ENCODE results near the gene SNX33. TPM values are rescaled to one million over a fixed set of nuclear protein-coding genes. Genes with fewer than 3 reads are reported as not detected.

SNX33 gene
- total and polyA plus RNA-seq, 2 of the 13 experiments (the other 11 are each of a cell fraction or from before 2014, with no cell fraction given), result 11.0 to 11.6 TPM

GRCh38 chr15:75639709-75640482, 7.8 kb upstream of the SNX33 start, which contains the start of gene IMP3 (continued):
- TF ChIP-seq REL (CRISPR knock-in tag; conservative IDR thresholded peaks at IDR 0.05) (peak; percentile 66; the same call in 1 of the 2 replicates), MTF1 (CRISPR knock-in tag; IDR thresholded peaks at IDR 0.05) (0 out of 2 replicates have a peak, but pooled peaks have one; percentile 20), CBFB (CRISPR knock-in tag; IDR thresholded peaks at IDR 0.05) (peak; percentile 66; the same call in 1 of the 2 replicates), MLLT10 (CRISPR knock-in tag; IDR thresholded peaks at IDR 0.05) (no peak; the same call in 1 of the 2 replicates), KDM1A (CRISPR knock-in tag; IDR thresholded peaks at IDR 0.05) (no peak), ZNF768 (CRISPR knock-in tag; IDR thresholded peaks at IDR 0.05) (peak; percentile 86), REPIN1 (CRISPR knock-in tag; IDR thresholded peaks at IDR 0.05; ENCODE audit: borderline replicate concordance, low read depth) (peak; percentile 92), GZF1 (CRISPR knock-in tag; IDR thresholded peaks at IDR 0.05) (peak; percentile 90; the same call in 1 of the 2 replicates), ZBTB33 (CRISPR knock-in tag; IDR thresholded peaks at IDR 0.05) (no peak; the same call in 1 of the 2 replicates), KAT2B (IDR thresholded peaks at IDR 0.05; ENCODE audit: borderline replicate concordance, low read depth, low read length) (no peak), MTF2 (CRISPR knock-in tag; IDR thresholded peaks at IDR 0.05; ENCODE audit: borderline replicate concordance) (peak; percentile 54; the same call in 1 of the 2 replicates), SP1 (IDR thresholded peaks at IDR 0.05) (peak; percentile 39; the same call in 1 of the 2 replicates), SP1 (CRISPR knock-in tag; IDR thresholded peaks at IDR 0.05) (peak; percentile 67), JARID2 (CRISPR knock-in tag; IDR thresholded peaks at IDR 0.05; ENCODE audit: insufficient replicate concordance) (no peak), HOXA7 (CRISPR knock-in tag; IDR thresholded peaks at IDR 0.05) (0 out of 2 replicates have a peak, but pooled peaks have one; percentile 59), SOX6 (IDR thresholded peaks at IDR 0.05) (no peak), SOX6 (CRISPR knock-in tag; IDR thresholded peaks at IDR 0.05) (no peak), ZNF546 (CRISPR knock-in tag; conservative IDR thresholded peaks at IDR 0.05) (peak; percentile 85), ZNF296 (CRISPR knock-in tag; conservative IDR thresholded peaks at IDR 0.05) (no peak; the same call in 1 of the 2 replicates), CREB1 (IDR thresholded peaks at IDR 0.05) (peak; percentile 64), CREB1 (CRISPR knock-in tag; IDR thresholded peaks at IDR 0.05) (no peak; the same call in 1 of the 2 replicates), MBD4 (IDR thresholded peaks at IDR 0.05; ENCODE audit: borderline replicate concordance, low read length) (no peak), ZNF367 (CRISPR knock-in tag; IDR thresholded peaks at IDR 0.05; ENCODE audit: borderline replicate concordance) (peak; percentile 71; the same call in 1 of the 2 replicates), PPARG (CRISPR knock-in tag; conservative IDR thresholded peaks at IDR 0.05) (no peak), EEA1 (CRISPR knock-in tag; IDR thresholded peaks at IDR 0.05; ENCODE audit: borderline replicate concordance) (0 out of 2 replicates have a peak, but pooled peaks have one; percentile 53), HMGXB4 (CRISPR knock-in tag; IDR thresholded peaks at IDR 0.05; ENCODE audit: borderline replicate concordance in 1 of 2, low read depth in 1 of 2) (peak; percentile 82 to 95; a peak in 3 of 4 replicates)
